ENCODE measurements around the gene ALDH3A2.

The ALDH3A2 gene

GRCh38 chr17:19618015-19618414 is 30.5 kb upstream of the ALDH3A2 start:
- Histone ChIP-seq H3K9me3 (ENCODE audit: severe bottlenecking) (peaks cover 3% of the 10 kb centered on the region), H3K4me1 (ENCODE audit: insufficient read depth, poor library complexity, severe bottlenecking) (no peaks in the 10 kb centered on the region), H3K27ac (ENCODE audit: poor library complexity, severe bottlenecking) (no peak overlapping the region), H3K36me3 (ENCODE audit: low read depth) (no peaks in the 10 kb centered on the region), H3K27me3 (ENCODE audit: insufficient read depth, poor library complexity, severe bottlenecking) (no peaks in the 10 kb centered on the region), H3K4me3 (ENCODE audit: severe bottlenecking) (no peak overlapping the region)
- DNase-seq (ENCODE audit: low spot score) = no peak
- ATAC-seq (ENCODE audit: low read depth) = no peak
- TF ChIP-seq, protein P1, sequence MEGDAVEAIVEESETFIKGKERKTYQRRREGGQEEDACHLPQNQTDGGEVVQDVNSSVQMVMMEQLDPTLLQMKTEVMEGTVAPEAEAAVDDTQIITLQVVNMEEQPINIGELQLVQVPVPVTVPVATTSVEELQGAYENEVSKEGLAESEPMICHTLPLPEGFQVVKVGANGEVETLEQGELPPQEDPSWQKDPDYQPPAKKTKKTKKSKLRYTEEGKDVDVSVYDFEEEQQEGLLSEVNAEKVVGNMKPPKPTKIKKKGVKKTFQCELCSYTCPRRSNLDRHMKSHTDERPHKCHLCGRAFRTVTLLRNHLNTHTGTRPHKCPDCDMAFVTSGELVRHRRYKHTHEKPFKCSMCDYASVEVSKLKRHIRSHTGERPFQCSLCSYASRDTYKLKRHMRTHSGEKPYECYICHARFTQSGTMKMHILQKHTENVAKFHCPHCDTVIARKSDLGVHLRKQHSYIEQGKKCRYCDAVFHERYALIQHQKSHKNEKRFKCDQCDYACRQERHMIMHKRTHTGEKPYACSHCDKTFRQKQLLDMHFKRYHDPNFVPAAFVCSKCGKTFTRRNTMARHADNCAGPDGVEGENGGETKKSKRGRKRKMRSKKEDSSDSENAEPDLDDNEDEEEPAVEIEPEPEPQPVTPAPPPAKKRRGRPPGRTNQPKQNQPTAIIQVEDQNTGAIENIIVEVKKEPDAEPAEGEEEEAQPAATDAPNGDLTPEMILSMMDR (IDR thresholded peaks at IDR 0.05; ENCODE audit: poor library complexity, severe bottlenecking) = no peak

- TF ChIP-seq, protein P1 (IDR thresholded peaks at IDR 0.05; ENCODE audit: poor library complexity, severe bottlenecking) = no peak
- Histone ChIP-seq H3K4me3 (ENCODE audit: severe bottlenecking) (no peak overlapping the region), H3K27ac (ENCODE audit: poor library complexity, severe bottlenecking) (no peak overlapping the region), H3K27me3 (ENCODE audit: insufficient read depth, poor library complexity, severe bottlenecking) (no peaks in the 10 kb centered on the region), H3K36me3 (ENCODE audit: low read depth) (no peaks in the 10 kb centered on the region), H3K4me1 (ENCODE audit: insufficient read depth, poor library complexity, severe bottlenecking) (no peaks in the 10 kb centered on the region), H3K9me3 (ENCODE audit: severe bottlenecking) (peaks cover 3% of the 10 kb centered on the region)
- no peak for DNase-seq (ENCODE audit: low spot score)
- ATAC-seq (ENCODE audit: low read depth) = no peak
These were observed 28.7 kb upstream of the ALDH3A2 start for GRCh38 chr17:19619705-19620325.

- Histone ChIP-seq H3K27ac (ENCODE audit: poor library complexity, severe bottlenecking) (no peak overlapping the region), H3K9me3 (ENCODE audit: severe bottlenecking) (peaks cover 3% of the 10 kb centered on the region), H3K27me3 (ENCODE audit: insufficient read depth, poor library complexity, severe bottlenecking) (no peaks in the 10 kb centered on the region), H3K36me3 (ENCODE audit: low read depth) (no peaks in the 10 kb centered on the region), H3K4me3 (ENCODE audit: severe bottlenecking) (no peak overlapping the region), H3K4me1 (ENCODE audit: insufficient read depth, poor library complexity, severe bottlenecking) (no peaks in the 10 kb centered on the region)
- ATAC-seq (ENCODE audit: low read depth) (no peak), DNase-seq (ENCODE audit: low spot score) (no peak)
- TF ChIP-seq, protein P1 (IDR thresholded peaks at IDR 0.05; ENCODE audit: poor library complexity, severe bottlenecking) = no peak
These were observed 26.9 kb upstream of the ALDH3A2 start for GRCh38 chr17:19621697-19622096.

DNA sequence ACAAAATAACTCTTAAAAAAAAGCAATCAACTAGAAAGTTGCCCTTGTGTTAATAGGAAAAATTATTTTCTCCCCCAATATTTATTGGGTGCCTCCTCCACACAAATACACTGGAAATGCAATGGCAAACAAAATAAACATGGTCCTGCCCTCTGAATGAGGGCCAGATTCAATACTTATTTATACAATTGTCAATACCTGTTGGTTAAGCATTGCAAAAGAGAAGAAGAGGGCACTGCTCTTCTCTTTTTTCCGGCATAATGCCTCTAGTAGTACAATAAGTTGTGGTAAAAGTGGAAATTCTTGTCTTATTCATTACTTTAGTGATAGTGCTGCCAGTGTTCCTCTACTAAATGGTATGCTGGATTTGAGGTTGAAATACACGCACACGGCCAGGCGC is 22.5 kb upstream of the ALDH3A2 start:
- ATAC-seq (ENCODE audit: low read depth) = no peak
- TF ChIP-seq, protein P1 (IDR thresholded peaks at IDR 0.05; ENCODE audit: poor library complexity, severe bottlenecking) = no peak
- no peaks in the 10 kb centered on the region for H3K4me1 ChIP-seq (ENCODE audit: insufficient read depth, poor library complexity, severe bottlenecking)

DNA sequence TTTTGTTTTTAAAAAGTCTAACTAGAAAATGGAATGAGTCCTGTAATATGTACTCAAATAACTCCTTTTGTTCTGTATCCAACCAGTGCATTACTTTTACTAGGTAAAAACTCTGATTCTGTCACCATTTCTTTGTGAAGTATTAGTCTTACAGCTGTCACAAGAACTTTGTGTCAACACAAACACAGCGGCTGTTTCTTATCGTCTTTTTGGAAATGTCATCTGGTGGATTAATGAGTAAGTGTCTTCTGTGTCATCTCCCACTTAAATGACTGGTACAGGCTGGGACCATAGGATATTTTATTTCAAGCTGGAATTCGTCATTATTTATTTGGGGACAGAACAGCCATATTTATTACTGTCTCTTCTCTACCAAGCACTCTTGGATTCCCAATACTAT is 19.1 kb upstream of the ALDH3A2 start:
- H3K4me1 ChIP-seq (ENCODE audit: insufficient read depth, poor library complexity, severe bottlenecking) = no peaks in the 10 kb centered on the region
- no peak for ATAC-seq (ENCODE audit: low read depth)
- no peaks in the 10 kb centered on the region for H3K36me3 ChIP-seq (ENCODE audit: low read depth)
- no peak for DNase-seq (ENCODE audit: low spot score)
- no peak overlapping the region for H3K4me3 ChIP-seq (ENCODE audit: severe bottlenecking)
- no peak overlapping the region for H3K27ac ChIP-seq (ENCODE audit: poor library complexity, severe bottlenecking)
- TF ChIP-seq, protein P1 (IDR thresholded peaks at IDR 0.05; ENCODE audit: poor library complexity, severe bottlenecking) = no peak
- no peaks in the 10 kb centered on the region for H3K27me3 ChIP-seq (ENCODE audit: insufficient read depth, poor library complexity, severe bottlenecking)
- H3K9me3 ChIP-seq (ENCODE audit: severe bottlenecking) = no peaks in the 10 kb centered on the region

More for the DNA sequence above, 22.5 kb upstream of the ALDH3A2 start:
- Histone ChIP-seq H3K36me3 (ENCODE audit: low read depth) (no peaks in the 10 kb centered on the region), H3K27me3 (ENCODE audit: insufficient read depth, poor library complexity, severe bottlenecking) (no peaks in the 10 kb centered on the region), H3K9me3 (ENCODE audit: severe bottlenecking) (no peaks in the 10 kb centered on the region), H3K4me3 (ENCODE audit: severe bottlenecking) (no peak overlapping the region), H3K27ac (ENCODE audit: poor library complexity, severe bottlenecking) (no peak overlapping the region)
- no peak for DNase-seq (ENCODE audit: low spot score)

Data from RWPE2 (cell line).